Right kidney (tissue), 1 donor: ENCODE results near the gene GHRH.
A peak's percentile ranks its signal among the peaks of the same experiment; 100 is the strongest.

Source experiments
- DNase-seq: peaks from one replicate; pipeline ENCODE4 v3.0.0-alpha.2; 2016

GHRH gene

DNA sequence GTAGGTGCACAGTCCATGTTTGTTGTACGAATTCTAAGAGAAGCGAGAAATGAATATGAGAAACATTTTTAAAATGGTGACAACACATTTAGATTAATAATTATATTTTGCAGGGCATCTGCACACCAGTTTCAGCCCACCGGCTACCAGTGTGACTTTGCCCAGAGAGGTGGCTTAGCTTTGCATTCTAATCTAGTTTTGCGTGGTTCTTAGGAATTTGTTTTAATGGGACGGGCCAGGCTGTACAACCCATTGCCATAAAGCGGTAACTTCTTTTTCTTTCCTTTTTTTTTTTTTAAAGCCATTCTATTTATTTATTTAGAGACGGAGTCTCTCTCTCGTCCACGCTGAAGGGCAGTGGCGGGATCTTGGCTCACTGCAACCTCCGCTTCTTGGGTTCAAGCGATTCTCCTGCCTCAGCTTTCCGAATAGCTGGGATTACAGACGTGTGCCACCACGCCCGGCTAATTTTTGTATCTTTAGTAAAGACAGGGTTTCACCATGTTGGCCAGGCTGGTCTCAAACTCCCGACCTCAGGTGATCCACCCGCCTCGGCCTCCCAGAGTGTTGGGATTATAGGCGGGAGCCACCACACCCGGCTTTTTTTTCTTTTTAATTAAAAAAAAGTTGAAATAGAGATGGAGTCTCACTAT lies 28.7 kb upstream of the GHRH start:
- no peak for DNase-seq

DNA sequence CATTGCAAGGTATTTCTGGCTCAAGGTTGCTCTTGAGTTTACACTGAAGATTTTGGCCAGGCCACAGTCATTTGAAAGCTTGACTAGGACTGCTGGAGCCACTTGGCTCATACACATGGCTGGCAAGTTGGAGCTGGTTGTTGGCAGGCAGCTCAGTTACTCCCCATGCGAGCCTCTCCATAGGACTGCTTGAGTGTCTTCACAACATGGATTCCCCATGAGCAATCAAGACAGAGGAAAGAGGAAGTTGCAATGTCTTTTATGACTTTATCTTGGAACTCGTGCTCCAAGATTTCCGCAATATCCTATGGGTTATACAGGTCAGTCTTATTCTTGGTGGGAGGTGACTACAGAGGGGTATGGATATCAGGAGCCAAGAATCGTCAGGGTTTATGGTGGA lies 26.5 kb upstream of the GHRH start:
- DNase-seq, result no peak

DNA sequence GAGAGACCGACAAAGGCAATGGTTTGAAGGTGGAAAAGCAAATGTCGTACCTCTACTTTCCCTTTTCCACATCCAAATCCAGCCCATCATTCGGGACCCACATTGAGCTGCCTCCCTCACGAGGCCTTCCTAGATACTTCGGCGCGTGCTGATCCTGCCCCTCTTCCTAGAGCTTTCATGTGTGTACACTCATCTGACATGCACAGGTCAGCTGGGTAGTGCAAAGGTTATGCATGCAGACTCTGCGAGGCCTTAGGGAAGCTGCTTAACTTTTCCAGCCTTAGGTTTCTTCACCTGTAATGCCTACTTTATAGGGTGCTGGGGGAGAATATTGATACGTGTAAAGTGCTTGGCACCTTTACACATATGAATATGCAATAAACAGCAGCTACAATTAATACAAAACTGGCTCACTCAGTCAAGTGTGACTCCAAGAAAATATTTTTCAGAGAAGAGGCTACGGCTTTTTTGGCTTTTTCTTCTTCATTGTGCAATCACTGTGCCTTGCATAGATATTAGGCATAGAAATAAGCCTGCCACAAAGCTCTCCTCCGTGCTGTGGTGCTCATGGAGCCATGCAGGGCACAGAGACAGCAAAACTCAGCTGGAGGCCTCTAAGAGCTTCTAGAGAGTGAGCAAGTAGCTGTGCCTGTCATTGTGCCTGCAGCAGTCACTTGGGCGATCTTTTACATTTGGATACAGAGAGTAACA lies 24.2 kb upstream of the GHRH start:
- no peak for DNase-seq

DNA sequence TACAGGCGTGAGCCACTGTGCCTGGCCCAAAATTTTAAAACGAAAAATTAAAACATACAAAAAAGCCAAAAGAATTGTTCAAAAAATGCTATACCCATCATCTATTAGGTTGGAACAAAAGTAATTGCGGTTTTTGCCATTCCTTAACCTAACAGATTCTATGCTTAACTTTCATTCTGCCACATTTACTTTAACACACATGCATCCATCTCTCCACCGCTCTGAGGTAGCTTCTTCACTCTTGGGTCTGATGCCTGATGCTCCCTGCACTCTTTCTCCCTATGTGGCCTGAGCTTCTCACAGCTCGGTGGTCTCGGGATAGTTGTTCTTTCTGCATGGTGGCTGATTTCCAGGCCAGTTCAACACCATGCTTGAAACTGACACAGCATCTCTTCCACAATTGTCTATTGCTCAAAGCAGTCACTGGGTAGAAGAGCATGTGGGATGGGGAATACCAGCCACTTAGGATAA lies 23.1 kb upstream of the GHRH start:
- DNase-seq, result no peak

DNA sequence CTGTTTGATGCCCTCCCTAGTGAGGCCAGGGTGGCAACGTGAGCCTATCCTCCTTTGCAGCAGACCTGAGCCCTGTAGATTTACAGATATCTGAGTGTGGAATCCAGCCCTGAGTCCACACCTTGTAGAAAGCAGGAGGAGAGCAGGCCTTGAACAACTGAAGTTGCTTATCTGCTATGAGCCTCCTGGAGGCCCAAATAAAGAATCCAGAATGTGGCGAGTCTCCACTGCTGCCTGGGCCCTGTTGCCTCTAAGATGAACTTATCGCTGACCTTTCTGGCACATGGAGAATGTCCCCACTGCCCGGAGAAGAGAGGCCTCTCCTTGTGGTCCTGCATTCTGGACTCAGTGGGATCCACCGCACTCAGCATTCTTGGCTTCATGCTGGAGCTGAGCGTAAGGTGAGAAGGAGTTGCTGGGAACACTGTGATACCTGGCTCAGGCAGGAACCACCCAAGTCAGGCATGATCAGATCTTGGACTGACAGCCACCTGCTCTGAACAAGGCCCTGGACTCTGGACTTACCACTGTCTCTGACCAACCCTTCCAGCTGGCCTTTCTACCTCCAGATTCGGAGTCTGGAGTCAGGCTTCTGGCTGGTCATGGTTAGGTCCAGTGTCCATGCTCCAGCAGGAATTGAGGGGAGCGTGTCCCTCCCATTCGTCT lies 22.0 kb upstream of the GHRH start:
- no peak for DNase-seq

DNA sequence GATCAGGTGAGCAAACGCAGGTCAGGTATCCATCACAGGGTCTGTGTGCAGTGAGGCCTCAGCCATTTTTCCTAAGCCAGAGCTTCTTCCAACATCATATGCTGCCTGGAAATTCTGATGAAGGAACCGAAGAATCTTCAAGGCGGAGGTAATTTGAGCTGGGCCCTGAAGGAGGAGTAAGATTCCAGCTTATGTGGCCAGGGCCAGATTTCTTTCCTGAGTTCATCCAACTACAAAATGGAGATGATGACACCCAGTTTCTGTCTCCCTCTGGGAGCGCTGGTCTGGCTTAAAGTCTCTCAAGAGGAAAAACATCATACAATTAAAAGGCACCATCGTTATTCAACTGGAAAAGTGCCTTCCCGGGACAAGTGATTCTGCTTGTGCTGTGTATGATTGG lies 20.9 kb upstream of the GHRH start:
- DNase-seq, result peak; percentile 33

DNA sequence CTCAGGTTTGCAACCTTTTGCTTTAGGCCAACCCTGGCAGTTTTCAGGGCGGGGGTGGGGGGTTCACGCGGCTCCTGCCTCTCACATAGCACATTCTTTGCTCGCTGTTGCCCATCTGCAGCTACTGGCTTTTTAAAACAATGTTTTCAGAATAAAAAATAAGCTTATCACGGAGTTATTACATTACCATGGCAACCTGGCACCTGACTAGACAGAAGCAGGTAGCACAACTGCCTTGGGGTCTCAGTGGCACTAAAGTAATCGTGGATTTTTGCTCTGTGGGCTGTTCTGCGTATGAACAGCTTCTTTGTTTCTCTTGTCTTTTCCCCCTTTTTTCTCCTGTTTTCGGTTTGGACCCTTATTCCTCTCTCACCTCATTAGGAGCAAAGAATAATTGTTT lies 18.8 kb upstream of the GHRH start:
- no peak for DNase-seq

DNA sequence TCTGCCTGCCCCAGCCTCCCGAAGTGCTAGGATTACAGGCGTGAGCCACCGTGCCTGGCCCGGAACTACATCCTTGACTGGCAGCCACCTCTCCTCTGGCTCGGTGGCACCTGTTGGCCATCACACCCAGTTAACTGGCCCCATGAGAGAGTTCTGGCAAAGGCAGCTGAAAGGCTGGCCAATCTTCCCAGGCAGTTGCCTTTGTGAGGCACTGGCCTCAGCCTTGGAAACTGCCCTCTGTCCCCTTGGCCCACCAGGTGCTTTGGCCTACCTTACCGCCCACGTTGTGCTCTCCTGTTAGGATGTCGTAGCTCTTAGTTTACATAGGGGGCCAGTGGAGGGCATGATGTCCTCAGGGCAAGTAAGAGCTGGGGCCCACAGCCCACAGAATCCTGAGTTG lies 18.2 kb upstream of the GHRH start:
- DNase-seq, result no peak

DNA sequence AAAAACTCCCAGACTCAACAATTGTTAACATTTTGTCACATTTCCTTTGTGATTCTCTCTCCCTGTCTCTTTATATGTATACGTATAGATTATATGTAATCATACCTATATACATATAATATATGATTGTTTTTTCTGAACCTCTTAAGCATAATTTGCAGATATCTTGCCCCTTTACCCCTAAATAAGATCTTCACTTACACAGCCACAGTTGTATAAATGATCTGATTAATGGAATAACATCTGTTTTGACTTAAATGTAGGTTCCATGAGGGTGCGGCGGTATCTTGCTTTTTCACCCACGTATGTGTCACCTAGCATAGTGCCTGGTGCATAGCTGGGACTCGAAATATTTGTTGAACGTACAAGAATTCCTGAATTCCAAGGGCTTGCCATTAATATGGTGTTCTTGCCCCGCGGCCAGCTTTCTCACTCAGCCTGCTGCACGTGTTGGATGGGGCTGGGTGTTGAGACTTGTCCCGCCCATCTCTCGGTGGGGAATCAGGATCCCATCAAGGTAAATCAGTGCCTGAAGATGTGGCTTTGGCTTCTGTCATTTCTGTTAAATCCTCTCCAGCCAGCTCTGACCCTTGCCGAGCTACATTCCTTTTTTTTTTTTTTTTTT lies 17.5 kb upstream of the GHRH start:
- DNase-seq, result no peak

DNA sequence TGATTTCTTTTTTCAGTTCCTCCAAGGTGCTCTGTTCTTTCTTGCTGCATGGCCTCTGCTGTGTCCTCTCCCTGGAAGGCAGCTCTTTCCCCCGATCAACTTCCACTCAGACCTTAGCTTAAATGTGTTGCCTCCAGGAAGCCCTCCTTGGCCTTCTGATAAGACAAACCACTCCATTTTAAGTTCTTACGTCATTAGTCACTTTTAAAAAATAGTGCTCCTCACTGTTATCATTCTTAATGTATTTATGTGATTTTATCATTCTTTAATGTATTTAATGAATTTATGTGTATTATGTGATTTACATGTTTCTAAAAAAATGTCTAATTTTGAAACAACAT lies 15.6 kb upstream of the GHRH start:
- no peak for DNase-seq

DNA sequence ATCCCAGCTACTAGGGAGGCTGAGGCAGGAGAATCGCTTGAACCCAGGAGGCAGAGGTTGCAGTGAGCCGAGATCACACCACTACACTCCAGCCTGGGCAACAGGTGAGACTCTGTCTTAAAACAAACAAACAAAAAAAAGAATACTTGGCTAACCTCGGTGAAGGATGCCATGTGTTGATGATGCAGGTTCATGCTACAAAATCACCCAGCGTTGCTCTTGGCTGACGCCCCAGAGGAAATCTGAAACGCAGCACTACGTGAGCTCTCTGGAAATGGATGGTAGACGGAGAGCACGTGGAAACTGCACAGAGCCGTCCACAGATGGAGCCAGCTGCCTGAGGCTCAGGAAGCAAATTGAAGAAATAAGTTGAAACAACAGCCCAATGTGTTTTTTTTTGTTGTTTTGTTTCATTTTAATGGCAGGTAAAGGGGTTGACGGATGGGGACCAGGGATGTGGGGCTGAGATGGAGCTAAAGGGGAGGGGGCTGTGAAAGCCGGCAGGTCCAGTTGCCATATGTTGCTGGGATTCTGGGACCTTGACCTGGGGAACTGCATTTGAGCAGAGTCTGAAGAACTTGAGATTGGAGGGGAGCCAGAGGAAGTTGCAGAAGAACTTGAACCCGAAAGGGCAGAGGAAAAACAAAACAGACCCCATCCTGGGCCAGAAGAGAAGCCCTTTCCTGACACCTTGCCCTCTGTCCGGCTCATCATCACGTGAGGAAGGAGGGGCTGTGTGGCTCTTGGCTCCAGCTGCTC lies 15.1 kb upstream of the GHRH start:
- peak; percentile 61 for DNase-seq

DNA sequence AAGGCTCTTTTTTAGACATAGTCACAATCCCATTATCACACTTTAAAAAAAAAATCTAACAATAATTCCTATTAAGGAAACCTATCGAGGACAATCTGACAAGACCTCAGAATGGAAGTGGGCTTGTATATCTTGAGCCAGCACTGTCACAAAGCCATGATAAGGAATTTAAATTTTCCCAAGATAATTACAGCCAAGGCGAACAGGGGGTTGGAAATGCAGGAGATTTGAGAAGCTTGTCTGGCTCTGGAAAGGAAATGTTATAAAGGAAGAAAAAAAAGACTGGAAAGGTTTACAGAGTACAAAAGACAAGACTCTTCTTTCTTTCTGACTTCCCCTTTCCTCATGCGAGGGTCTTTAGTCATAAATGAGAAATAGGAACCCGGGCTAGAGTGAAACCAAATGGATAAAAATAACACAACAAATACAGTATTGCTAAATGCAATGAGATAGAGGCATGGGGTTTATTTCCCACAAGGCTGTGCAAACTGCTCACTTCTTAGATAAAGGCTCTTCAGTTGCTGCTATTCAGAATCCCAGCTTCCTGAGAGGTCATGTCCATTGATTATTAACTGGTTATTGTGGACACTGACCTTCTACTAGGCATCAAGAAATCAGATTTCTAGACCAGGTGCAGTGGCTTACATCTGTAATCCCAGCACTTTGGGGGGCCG lies 13.4 kb upstream of the GHRH start:
- no peak for DNase-seq

DNA sequence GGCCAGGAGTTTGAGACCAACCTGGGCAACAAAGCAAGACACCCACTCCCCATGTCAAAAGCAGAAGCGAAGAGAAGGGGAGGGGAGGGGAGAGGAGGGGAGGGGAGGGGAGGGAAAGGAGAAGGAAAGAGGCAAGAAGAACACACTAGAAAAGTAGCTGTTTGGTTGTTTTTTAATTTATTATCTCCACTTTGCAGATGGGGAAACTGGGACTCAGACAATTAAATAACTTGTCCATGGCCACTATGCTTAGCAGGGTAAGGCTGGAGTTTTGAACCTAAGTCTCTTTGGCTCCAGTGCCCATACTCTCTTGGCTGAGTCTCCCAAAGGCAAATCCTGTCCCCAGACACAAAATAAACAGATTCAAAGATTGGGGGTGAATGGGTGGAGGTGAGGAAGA lies 12.4 kb upstream of the GHRH start:
- DNase-seq, result no peak

DNA sequence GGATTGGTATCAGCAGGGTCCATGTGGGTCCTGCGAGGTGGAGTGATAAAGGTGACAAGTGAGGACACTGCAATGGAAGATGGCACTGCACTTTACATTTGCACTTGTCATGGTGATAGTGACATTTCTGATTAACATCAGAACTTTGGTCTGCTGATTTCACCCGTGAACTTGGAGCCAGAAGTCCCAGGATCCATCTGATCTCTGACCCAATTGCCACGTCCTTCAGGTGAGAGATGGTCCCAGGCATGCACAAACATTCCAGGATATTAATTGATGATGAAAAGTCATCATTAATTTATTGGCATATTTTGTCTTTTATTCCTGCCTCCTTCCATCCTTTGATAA lies 9.8 kb upstream of the GHRH start:
- DNase-seq, result no peak

DNA sequence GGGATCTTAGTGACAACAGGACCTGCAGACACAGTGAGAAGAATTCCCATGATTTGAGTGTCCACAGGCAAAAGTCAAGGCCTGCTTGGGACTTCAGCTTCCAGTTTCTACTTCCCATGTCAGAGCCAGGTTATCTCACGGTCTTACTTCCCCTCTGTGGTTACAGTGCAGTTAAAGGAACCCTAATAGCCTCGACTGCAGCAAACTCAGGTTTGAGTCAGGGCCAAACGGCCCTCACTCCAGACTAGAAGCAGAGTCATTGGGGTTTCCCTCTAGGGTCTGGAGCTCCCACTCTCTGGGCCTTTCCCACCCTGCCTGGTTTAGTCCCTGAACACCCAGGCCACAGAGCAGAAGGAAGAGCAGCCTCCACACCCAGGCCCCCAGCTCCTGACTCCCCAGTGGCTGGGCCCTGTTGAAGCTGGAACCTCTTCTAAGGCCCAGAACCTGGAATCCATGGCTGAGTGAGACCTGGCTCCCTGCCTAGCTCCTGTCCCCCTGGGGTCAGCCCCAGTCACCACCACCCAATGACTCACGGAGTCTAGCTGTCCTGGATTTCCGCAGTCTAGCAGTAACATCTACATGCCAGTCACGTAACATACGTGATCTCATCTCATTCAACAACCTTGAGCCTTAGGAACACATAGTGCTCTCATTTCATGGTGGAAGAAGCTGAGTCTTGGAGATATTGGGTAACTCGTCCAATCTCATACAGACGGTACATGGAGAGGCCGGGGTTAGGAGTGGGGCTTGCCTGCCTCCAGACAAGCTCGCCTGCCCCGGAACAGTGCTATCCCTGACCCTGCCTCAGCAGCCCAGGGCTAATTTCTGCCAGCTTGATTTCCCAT lies 9.2 kb upstream of the GHRH start:
- no peak for DNase-seq

DNA sequence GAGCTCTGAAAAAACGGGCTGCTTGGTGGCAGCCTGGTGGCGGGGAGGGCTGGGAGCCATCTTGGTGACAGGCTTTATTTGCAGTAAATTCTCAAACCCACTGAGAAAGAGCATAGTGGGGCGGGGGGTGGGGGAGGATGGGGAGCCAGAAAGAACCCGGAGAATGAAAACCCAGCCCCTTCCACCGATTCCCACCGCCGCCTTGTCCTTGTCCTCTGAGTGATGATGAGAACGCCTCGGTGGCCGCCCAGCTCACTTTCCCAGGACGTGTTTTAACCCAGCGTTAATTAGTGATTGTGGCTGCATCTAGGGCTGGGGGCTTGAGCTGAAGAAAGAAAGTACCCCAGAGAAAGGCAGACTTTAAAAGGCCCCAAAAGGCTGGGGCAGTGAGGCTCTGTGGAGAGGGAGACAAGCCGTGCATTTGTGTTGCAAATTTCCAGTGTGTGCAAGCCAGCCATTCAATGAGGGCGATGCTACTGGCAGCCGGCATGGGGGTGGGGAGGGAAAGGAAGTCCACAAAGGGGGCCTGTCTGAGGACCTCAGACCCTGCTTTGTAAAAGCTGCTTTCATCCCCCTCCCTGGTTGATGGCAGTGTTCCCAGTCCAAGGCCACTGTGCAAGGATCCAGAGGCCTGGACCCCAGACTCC lies 6.2 kb upstream of the GHRH start:
- no peak for DNase-seq

DNA sequence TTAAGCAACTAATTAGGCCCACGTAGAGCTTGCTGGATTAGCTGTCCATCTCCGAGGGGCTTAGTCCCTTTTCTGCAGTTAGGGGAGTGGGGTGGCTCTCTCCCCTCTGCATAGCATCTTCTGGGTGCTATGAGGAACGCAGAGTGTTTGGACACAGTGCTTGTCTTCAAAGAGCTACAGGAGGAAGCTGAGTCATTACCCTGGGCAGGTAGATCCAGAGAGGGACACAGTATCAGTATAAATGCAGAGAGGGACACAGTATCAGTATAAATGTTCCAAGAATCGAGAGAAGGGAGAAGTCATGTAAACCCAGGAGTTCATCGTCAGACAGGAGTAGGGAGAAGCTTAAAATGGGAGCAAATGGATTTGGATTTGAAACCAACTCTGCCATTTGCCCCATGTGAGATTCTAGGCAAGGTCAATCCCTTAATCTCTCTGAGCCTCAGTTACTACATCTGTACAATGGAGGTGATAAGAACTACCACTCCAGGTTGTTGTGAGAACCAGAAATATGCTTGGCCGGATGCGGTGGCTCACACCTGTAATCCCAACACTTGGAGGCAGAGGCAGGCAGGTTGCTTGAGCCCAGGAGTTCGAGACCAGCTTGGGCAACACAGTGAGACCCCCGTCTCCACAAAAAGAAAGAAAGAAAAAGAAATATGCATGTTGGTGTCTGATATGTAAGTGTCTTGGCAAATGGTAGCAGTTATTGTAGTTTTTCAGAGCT lies 5.5 kb upstream of the GHRH start:
- DNase-seq, result no peak

DNA sequence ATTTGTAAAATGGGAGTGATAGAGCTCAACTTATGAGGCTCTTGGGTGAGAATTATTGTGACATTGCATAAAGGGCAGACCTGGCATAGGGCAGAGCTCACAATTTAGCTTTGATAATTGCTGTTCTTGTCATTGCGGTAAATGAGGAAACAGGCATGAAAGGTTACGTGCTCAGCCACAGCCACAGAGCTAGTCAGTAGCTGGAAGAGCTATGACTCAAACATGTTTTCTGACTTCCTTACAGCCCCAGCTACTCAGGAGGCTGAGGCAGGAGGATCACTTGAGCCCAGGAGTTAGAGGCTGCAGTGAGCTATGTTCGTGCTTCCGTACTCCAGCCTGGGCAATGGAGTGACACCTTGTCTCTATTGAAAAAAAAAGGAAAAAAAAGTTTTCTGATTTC lies 3.5 kb upstream of the GHRH start:
- no peak for DNase-seq

DNA sequence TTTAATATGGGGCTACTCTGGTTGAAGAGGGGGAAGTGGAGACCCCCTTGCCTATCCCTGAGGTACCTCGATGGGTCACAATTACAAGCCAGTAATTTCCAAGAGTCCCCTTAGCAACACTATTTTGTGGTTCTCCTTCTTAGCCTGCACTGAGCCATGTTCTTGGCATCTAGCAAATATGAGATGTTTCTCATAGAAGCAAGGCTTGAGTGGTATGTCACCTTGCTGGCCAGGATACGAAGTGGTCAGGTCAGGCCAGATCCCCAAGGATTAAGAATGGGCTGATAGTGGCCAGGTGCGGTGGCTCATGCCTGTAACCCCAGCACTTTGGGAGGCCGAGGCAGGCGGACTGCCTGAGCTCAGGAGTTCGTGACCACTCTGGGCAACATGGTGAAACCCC lies 2.1 kb upstream of the GHRH start:
- DNase-seq, result no peak

DNA sequence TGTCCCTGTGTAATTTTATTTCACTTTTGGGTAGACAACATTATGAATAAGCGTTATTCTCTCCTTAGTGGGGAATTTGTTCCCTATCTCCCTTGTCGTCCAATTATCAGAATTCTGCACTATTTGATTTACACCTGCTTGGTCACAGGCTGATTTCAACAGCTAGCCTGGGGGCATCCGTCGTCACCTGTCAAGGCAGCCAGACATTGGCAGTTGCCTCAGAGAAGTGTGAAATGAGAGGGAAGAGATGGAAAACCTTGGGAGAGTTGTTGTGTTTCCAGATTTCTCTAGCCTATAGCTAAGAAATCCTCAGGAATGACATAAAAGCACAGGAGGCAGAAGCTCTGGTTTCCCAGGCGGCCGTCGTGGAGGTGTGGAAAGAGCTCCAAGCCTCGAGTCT lies 891 bp upstream of the GHRH start:
- no peak for DNase-seq
